ENCODE results near the gene FCHSD2. TPM values are rescaled to one million over a fixed set of nuclear protein-coding genes. Genes with fewer than 3 reads are reported as not detected.

FCHSD2 gene
- total RNA-seq, 1 donor from 2014 or later, result 43.4 TPM

DNA sequence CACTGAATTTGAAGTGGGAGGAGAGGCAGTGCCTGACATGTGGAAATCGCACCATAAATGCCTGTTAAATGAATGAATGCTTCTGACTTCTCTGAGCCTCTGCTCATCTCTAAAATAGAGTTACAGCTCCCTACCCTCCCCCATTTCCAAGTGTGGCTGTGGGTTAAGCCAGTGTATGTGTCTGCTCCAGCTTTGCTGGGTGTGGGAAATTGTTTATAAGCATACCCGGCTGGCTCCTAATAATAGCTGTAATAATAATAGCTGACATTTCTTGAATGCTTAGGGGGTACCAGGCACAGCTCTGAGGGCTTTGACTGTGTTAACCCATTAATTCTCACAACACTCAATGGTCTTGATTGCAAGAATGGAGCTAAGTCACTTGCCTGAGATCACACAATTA, 7.0 kb upstream of the FCHSD2 start:
- Histone ChIP-seq H3K27me3 (ENCODE audit: low read depth) (no peaks in the 10 kb centered on the region), H3K9me3 (replicated peaks) (no peaks in the 10 kb centered on the region), H3K4me1 (peaks cover 90% of the 10 kb centered on the region), H3K36me3 (no peaks in the 10 kb centered on the region), H3K27ac (replicated peaks) (peak overlapping the region; percentile 98), H3K4me3 (peak overlapping the region; percentile 44)
- DNase-seq, result no peak
- TF ChIP-seq, protein P1, sequence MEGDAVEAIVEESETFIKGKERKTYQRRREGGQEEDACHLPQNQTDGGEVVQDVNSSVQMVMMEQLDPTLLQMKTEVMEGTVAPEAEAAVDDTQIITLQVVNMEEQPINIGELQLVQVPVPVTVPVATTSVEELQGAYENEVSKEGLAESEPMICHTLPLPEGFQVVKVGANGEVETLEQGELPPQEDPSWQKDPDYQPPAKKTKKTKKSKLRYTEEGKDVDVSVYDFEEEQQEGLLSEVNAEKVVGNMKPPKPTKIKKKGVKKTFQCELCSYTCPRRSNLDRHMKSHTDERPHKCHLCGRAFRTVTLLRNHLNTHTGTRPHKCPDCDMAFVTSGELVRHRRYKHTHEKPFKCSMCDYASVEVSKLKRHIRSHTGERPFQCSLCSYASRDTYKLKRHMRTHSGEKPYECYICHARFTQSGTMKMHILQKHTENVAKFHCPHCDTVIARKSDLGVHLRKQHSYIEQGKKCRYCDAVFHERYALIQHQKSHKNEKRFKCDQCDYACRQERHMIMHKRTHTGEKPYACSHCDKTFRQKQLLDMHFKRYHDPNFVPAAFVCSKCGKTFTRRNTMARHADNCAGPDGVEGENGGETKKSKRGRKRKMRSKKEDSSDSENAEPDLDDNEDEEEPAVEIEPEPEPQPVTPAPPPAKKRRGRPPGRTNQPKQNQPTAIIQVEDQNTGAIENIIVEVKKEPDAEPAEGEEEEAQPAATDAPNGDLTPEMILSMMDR (IDR thresholded peaks at IDR 0.05; ENCODE audit: borderline replicate concordance), result no peak
- intact Hi-C loops (cut with micrococcal nuclease), result no loop called here

DNA sequence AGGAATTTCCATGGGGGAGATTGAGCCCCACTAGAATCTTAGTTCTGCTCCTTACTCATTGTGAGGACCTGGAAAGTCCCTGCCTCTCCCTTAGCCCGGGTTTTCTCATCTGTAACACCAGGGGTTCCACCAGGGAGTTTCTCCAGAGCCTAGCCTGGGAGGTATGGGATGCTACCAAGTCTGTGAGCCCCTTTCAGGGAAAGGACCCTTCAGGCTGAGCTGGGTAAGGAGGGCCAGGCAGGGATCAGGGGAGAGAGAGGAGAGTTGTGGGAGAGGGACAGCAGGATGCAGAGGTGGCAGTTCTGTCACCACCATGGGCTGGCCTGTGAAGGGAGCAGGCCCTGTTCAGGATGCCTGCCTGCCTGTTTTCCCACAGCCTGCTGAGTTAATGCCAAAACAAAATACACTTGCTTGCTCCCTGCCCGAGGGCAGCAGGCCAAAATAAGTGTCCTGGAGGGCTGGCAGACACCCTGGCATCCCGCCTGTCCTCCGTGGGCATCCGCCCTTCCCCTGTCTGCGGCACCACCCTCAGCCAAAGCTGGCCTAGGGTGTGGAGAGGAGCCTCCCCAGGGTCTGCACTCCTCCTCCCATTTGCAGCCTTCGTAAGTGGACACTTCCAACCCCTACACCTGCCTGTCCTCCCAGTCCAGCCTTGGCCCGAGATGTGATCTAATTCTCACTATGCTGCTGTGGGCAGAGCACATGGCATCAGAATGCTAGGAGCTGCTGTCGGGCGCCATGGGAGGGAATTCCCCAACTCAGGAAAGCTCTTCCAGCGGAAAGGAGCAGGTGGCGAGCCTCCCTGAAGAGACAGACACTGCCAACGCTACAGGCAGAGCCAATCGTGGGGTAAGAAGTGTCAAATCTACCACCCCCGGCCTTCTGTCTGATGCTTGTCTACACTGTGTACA, 5.9 kb upstream of the FCHSD2 start:
- Histone ChIP-seq H3K27ac (replicated peaks) (peak overlapping the region; percentile 98), H3K4me1 (peaks cover 90% of the 10 kb centered on the region), H3K36me3 (no peaks in the 10 kb centered on the region), H3K9me3 (replicated peaks) (no peaks in the 10 kb centered on the region), H3K4me3 (peak overlapping the region; percentile 44), H3K27me3 (ENCODE audit: low read depth) (no peaks in the 10 kb centered on the region)
- DNase-seq, result peak; percentile 78
- intact Hi-C loops (cut with micrococcal nuclease), result no loop called here
- TF ChIP-seq, protein P1 (IDR thresholded peaks at IDR 0.05; ENCODE audit: borderline replicate concordance), result no peak

GRCh38 chr11:73145986-73146575, 4.0 kb upstream of the FCHSD2 start:
- DNase-seq, result no peak
- TF ChIP-seq, protein P1 (IDR thresholded peaks at IDR 0.05; ENCODE audit: borderline replicate concordance), result no peak
- H3K27me3 ChIP-seq (ENCODE audit: low read depth), result no peaks in the 10 kb centered on the region
- H3K36me3 ChIP-seq, result no peaks in the 10 kb centered on the region
- H3K27ac ChIP-seq (replicated peaks), result peak overlapping the region; percentile 98
- H3K9me3 ChIP-seq (replicated peaks), result no peaks in the 10 kb centered on the region
- no peak overlapping the region for H3K4me3 ChIP-seq
- intact Hi-C loops (cut with micrococcal nuclease), result no loop called here
- H3K4me1 ChIP-seq, result peaks cover 83% of the 10 kb centered on the region

DNA sequence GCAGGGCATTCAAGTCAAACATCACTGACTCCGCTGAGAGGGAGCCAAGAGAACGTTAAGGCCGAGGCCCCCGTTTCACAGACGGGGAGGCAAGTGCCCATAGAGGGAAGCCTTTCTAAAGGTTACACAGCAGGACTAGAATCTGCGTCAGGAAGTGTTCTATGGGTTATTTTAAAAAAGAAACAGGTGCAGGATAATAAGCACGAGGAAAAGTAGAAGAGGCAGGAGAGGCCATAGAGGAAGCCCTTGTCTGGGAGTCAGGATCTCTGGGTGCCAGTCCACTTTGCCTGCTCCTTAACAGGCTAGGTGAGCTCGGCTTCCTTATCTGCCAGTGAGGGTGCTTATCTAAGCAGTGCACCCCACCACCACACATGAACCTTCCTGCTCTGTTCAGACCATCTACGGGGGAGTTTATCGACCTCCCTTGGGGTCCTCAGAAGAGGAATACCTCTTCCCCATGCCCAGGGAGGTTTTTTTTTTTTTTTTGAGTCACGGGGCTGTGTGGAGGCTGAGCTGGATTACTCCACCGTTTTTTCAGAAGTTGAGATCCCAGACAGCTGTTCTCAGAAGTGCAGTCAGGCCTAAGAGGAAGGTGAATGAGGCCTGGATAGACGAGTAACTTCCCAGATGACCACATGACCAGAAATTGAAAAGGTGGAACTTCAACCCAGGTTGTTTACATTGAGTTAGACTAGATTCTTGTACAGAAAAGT, 1.2 kb upstream of the FCHSD2 start:
- no peak for DNase-seq
- intact Hi-C loops (cut with micrococcal nuclease), result no loop called here
- Histone ChIP-seq H3K4me1 (peaks cover 85% of the 10 kb centered on the region), H3K4me3 (peak overlapping the region; percentile 94), H3K27me3 (ENCODE audit: low read depth) (no peaks in the 10 kb centered on the region), H3K36me3 (peaks cover 9% of the 10 kb centered on the region), H3K27ac (replicated peaks) (peak overlapping the region; percentile 98), H3K9me3 (replicated peaks) (no peaks in the 10 kb centered on the region)
- TF ChIP-seq, protein P1 (IDR thresholded peaks at IDR 0.05; ENCODE audit: borderline replicate concordance), result no peak

DNA sequence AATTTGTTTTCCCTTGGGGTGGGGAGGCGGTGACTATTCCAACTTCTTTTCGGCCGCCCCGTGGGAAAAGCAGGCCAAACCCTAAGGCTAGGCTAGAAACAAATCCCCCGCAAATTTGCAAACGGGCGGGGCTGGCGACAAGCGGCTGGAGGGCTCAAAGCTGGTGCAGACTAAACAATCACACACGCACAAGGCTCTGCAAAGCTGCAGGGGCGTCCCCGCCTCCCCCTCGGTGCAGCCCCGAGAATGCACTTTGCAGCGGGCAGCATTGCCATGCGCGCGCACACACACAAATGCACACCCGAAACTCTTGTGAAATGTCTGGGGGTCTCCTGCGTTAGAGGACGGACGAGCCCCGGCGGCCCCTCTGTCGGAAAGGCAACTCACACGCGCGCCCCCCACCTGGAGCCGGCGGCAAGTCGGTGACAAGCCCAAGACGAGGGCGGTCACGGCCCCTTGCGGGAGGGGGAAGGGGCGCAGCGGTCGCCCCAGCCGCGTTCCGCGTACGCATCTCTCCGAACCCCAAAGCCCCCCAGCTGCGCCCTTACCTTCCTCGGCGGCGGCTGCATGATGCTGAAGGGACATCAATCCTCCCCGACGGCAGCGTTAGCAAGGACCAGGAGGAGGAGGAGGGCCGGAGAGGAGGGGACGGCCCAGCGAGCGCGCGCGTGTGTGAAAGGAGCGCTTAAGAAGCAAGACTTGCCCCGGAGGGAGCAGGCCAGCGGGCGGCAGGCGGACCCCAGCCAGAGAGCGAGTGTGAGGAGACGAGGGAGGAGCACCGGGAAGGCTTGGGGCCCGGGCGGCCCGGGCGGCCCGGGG, 600 bp downstream of the FCHSD2 start:
- peak; percentile 83 for DNase-seq
- peak overlapping the region; percentile 98 for H3K27ac ChIP-seq (replicated peaks)
- peaks cover 85% of the 10 kb centered on the region for H3K4me1 ChIP-seq
- TF ChIP-seq, protein P1 (IDR thresholded peaks at IDR 0.05; ENCODE audit: borderline replicate concordance), result no peak
- H3K4me3 ChIP-seq, result peak overlapping the region; percentile 94
- no peaks in the 10 kb centered on the region for H3K9me3 ChIP-seq (replicated peaks)
- no peaks in the 10 kb centered on the region for H3K27me3 ChIP-seq (ENCODE audit: low read depth)
- intact Hi-C loops (cut with micrococcal nuclease), result no loop called here
- H3K36me3 ChIP-seq, result peaks cover 14% of the 10 kb centered on the region

Data from left ventricle myocardium inferior (tissue), 1 donor.